CD4-positive, alpha-beta T cell treated with Interleukin-6 for 4 hours (primary cell): Measurements from ENCODE around the gene MRPL33.

Source experiments
- DNase-seq: peaks from one replicate; pipeline ENCODE4 v3.0.0-alpha.2; 2020; ENCODE audit warnings: mixed read lengths

Gene MRPL33

DNA sequence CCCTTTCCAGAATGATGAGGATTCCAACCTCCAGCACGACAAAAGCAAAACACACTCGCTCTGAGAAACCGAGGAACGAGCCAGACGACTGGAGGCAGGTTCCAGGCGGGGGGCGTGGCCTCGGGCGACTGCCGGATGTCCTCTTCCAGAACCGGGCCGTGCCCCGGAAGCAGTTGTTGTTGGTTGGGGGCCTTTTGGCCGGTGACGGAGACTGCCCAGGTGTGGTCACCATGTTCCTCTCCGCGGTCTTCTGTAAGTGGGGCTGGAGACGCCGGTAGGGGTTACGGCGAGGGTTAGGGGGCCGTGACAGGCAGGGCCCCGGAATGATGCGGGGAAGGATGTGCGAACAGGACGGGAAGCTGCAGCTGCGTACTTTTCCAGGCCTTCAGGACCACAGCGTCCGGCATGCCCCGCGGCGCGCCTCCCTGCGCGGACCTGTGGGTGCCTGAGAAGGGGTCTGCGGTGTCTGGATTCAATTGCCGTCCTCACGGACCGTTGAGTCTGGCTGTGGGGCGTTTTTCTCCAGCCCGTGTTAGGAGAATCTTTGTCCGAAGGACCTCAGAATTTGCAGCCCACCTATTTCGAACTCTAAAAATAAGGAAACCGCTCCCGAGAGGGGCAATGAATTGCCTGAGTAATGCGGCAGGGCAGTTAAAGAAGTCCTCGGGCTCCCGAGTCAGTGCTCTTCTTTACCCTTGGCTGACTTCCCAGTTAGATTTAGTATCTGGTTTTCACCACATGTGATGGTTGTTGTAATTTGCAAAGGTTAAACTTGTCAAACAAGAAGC is at the start of gene MRPL33:
MRPL33 (plus strand) TSS at position 172 of the 788 bp plus-strand sequence; CDS start at position 231, 59 bp downstream.
- DNase-seq, result peak; percentile 94

DNA sequence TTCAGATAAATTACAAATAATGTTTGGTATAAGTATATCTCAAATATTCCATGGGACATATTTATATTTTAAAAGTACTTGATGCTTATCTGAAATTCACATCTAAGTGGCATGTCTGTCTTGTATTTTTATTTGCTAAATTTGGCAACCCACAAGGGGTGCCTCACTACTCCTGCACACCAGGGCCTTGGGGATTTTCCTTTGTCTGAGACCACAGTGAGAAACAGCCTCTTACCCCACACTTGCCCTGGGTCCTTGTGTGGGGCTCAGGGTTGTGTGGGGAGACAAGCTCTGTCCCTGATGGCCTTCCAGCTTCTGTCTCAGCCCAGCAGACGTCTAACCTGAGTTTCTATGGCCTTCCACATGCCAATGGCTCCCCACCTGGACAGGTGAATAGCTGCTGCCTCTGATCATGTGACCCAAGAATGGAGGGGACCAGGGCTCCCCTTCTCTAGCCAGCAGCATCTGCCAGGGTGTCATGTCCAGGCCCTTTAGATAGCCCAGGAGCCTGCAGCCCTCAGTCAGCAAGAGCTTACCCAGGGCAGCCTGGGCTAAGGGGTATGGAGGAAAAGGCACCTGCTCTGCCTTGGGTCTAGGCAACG is 49.5 kb upstream of the MRPL33 start:
- no peak for DNase-seq

DNA sequence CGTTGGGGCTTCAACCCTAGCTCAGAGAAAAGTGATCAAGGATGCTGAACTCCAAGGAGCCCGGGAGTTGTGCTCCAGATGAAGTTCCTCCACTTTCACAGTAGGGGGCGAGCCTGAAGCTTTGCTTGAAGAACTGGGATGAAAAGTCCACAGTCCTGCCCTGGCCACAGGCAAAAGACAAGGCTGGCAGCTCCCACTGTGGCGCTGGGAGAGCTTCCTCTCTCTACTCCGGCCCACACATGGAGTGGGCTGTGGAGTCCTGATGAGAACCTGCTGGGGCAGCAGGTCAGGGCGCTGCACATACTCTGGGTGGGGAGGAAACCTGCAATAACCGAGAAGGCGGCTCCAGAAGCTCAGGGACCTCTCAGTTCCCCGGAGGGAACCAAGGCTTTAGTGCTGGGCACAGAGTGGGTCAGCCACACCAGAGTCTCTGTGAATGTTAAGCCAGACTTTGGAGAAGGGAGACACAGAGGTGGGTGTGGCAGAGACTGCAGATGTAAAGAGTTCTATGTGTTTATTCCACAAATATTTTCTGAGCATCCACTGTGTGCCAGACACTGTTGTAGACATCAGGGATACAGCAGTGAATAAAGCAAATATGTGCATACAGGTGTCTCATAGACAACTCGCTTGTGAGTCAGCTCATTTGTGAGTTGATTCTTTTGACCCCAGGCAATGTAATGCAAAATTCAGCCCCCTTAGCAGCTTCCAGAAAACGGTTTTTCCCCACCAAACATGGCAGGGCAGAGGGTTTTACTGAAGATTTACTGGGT is 48.0 kb upstream of the MRPL33 start:
- DNase-seq, result peak; percentile 43

DNA sequence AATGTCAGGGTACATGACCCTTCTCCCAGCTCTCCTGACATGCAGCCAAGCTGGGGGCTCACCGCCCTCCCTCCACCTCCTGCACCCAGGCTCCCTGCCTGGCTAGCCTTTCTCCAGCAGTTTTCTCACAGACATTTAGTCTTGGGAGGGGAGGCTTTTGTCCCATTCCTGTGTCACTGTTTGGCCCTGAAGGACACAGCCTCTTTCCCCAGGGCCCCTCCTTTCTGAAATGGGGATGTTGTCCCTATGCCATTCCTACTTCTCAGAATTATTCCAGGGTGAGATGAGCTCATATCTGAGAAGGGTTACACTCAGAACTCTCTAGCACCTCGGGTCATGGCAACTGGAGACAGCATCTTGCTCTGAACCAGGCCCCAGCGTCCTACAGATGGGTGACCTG is 47.3 kb upstream of the MRPL33 start:
- no peak for DNase-seq

DNA sequence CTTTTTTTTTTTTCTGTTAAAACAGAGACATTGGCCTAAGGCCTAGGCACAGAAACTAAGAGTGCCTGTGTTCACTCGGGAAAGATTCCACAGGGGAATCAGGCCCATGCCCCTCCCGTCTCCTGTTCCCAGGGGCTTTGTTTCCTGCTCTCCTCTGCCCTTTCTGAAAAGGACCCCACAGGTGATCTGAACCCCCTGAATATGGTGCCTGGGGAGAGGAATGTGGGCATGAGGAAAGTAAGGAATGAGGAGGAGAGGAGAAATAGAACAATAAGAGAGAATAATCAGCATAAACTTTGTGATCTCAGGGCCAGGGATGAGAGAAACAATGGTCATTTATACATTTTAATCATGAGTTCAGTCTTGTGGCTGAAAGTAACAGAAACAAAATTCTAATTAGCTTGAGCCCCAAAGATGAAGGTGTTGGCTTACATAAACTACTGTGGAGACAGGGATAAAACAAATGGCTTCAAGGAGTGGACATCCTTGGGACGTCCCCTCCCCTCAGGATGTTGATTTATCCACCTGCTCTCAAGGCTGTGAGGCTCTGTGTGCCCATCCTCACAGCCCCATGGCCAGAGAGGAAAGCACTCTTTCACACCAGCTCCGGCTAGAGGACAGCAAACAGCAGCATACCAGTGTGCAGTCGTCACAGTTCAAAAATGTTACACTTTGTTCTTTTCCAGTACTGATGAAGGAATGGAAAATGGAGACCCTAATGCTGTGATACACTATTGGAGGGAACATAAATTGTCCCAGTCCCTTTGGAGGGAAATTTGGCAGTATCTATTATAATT is 46.4 kb upstream of the MRPL33 start:
- no peak for DNase-seq

DNA sequence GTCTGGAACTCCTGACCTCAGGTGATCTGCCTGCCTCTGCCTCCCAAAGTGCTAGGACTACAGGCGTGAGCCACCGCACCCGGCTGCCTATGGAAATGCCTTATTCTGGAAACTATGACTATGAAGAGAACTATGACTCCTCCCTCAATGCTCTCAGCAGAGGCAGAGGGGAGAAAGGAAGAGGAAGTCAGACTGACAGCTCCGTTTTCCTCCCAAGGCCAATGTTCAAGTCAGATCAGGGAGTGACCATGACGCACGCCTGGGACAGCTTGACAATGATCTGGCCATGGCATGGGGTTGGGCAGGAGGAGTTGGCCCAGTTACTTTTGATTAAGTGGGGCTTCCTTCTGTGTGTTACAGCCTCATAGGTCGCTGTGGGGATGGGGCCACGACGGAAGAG is 44.3 kb upstream of the MRPL33 start:
- DNase-seq, result no peak

DNA sequence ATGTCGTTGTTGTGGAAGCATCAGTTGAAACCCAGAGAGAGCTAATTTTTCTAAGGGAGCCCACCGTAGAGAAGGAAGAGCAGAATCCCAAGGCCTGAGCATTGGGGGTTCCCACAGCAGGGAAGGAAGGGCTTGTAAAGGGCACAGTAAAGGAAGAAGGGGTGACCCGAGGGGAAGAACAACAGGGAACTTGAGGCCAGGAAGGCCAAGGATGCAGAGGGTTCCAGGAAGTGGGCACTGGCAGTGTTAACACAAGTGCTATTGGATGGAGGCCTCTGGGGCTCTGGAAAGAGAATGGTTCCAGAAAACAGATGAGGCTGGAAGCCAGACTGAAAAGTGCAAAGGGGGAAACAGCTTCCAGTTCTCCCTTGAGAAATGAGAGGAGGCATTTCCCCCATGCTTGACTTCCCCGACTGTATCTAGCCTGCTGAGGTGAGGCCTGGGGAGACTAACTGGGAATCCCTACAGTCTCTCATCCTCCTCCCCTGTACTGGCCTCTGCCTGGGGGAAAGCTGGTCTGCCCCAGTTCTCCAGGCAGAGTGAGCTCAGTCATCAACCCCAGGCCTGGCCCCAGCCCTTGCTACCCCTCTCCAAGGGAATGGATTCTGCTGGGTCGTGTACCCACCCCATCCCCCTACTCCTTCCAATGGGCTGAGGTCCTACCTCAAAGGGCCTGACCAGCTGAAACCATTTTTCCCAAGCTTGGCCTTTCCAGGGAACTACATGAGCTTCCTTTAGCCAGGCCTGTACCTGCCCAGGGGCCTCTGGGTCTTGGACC is 43.2 kb upstream of the MRPL33 start:
- no peak for DNase-seq

DNA sequence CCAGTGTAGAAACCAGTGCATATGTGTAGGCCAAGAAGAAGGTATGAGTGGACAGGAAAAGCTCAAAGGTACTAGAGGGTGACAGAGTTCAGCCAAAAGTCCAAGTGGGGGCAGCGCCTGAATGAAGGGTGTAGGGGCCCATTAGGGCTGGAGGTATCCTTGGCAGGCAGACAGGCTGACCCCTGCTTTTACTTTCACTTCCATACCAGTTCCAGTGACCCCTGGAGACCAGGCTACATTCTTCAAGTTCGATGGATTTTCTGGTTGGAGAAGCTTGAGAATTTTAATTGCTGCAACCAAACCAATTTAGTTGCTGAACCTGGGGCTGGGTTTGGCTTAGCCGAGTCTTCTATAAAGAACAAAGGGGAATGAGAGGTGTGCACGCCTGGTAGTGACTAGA is 42.3 kb upstream of the MRPL33 start:
- no peak for DNase-seq

DNA sequence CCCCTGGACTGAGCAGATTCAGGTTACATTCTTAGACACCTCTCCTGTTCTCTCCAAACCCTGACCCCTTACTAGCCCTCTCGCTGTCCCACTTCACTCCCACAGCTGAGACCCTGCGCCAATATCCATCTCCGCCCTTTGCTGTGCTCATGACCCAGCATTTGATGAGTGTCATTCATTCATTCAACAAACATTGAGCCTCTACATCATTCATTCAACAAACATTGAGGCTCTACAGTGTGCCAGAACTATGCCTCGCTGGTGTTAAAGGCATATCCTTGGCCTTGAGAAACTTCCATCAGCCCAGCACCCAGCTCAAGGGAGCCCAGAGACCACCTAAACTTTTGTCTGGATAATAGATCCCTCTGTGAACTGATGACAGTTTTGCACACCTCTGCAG is 41.9 kb upstream of the MRPL33 start:
- no peak for DNase-seq

DNA sequence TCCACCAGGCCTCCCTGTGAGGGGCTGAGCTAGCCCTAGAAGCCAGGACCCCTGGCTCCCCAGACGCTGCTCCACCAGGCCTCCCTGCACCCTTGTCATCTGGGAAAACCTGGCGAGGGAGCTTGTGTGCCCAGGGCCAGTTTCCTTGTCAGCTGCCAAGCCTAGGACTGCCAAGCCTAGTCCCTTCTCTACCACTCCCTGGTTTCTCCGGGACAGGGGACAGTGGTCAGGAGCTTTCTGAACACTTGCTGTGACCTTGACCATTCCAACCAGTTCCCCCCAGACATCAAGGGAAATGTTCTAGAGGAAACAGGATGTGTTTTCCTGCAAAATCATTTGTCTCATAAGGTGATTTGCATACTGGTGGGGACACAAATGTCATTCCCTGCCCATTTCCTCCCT is 41.3 kb upstream of the MRPL33 start:
- DNase-seq, result no peak

DNA sequence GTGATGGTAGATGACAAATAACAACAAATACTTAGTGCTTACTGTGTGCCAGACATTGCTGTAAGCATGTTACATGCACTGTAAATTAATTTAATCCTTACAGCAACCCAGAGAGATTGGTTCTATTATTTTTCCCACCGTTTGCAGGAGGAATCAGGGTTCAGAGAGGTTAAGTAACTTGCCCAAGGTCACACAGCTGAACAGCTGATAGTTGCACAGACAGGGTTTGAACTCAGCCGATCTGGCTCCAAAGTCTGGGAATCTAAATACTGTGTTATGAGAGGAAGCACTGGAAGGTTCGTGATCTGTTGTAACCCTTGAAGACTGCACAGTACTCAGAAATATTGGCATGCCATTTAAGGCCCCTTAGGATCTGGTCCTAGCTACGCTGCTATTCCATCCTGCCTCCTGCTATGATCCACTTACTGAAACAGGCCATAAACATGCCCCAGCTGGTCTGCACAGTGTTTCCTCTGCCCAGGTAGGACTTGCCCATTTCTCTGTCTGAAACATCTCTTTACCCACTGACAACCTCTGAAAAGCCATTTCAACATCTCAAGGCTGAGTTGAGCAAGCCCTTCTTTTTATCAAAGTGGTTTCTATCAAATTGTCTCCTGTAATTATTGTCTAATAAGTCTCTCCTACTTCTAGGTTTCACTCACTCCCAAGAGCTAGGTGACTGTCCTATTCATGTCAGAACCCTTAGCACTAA is 40.4 kb upstream of the MRPL33 start:
- DNase-seq, result no peak

DNA sequence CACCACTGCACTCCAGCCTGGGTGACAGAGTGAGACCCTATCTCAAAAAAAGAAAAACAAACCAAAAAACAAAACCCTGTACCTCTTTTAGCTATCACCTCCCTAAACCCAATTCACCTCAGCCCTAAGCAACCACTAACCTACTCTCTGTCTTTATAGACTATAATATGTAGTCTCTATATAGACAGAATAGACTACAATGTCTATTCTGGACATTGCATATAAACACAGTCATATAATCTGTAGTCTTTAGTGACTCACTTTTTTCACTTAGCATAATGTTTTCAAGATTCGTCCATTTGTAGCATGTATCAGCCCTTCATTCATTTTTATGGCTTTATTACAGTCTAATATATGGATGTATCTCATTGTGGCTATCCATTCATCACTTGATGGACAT is 37.2 kb upstream of the MRPL33 start:
- no peak for DNase-seq

DNA sequence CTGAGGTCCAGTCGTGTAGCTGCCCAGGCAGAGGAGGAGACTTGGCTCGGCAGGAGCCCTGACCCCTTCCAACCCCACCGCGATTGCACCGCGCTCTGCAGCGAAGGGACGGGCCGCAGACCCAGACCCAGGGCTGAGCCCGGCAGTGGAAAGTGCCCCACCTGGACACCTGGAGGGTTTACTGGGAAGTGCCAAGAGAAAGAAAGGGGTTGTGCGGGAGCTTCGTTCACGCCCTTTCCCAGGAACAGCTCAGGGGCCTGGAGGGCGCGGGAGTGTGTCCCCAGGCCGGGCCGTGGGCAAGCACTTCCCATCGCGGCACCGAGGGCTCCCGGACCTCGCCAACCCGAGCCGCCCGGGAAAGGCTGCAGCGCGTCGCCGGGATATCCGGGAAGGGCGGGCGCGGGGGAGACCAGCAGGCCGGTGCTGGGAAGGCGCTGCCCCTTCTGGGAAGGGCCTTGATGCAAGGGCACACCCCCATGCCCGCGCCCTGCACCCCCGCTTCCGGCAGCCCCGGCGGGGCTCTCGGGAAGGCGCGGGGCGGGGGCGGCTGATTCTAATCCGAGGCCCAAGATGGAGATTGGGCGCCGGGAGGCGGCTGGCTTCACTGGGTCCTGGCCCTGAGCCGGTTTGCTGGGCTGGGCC is 36.1 kb upstream of the MRPL33 start:
- peak; percentile 75 for DNase-seq

DNA sequence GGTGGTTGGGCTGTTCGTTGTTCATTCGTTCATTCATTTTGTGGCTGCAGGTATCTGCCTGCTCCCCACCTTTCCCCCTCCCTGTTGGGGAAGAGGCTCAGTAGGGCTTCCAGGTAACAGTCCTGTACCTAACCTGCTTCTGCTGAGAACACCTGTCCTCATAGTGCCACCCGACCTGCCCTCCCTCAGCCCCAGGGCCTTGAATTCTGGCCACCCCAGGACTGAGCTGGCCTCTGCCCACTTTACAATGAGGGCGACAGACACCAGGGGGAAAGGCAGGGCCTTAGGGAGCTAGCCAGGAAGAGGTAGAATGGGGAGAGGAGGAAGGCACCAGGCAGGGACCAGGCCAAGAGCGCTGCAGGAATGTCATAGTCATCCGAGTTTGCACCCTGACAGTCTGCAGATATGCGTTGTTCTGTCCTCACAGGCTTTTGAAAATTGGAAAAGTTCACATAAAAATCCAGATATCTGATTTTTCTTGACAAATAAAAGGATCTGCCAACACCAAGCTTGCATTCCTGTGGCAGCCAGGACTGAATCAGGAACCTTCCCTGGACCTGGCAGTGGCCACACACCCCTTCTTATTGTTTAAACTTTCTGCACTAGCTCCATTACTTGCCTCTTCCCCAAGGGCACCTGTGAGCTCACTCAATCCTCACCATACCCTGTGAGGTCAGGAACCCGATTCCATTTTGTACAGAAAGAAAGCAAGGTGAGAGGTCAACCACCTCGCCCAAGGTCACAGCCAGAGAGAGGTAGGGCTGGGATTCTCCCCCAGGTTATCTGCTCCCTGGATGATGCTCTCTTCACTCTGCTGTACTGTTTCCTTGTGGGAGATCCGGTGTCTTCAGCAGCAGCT is 35.3 kb upstream of the MRPL33 start:
- DNase-seq, result no peak

DNA sequence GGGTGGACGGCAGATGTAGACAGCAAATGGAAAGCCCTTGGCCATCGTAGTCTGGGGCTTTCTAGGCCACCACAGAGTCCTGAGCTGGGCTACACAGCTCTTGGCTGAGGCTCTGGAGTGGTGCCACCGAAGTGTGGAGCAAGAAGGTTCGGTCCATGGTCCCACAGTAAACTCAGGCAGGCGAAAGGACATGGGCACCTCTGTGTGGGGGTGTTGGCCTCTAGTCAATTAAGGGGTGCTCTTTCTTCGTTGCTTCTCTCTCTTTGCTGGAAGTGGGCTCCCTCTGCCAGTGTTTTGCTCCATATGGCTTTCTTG is 34.7 kb upstream of the MRPL33 start:
- DNase-seq, result no peak

DNA sequence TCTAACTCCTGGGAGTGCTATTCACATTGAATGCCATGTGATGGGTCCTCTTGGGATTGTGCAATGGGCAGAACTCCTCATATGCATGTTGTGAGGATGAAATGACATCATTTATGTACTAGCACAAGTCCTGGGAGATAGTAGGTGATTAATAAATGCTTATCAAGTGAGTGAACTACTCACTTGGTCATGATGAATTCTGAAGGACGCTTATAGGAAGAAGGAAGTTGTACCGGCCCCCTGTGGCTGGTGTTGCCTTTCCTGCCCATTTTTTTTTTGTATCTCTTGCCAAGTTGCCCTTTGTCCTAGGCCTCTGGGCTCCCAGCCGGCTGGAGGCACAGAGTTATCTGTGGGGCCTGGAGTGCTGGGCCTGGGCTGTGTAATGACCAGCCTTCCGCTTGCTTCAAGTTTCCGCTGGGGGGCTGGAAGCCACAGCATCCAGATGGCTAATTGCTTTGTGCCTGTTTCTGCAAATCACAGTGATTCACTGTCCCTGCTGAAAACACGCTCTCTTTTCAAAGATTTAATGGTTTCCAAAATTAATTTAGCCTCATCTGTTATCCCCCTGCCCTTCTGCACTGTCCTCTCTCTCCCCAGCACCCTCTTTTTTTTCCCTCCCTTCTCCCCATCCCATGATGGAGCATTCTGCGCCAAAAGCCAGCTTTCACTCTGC is 33.7 kb upstream of the MRPL33 start:
- DNase-seq, result no peak

DNA sequence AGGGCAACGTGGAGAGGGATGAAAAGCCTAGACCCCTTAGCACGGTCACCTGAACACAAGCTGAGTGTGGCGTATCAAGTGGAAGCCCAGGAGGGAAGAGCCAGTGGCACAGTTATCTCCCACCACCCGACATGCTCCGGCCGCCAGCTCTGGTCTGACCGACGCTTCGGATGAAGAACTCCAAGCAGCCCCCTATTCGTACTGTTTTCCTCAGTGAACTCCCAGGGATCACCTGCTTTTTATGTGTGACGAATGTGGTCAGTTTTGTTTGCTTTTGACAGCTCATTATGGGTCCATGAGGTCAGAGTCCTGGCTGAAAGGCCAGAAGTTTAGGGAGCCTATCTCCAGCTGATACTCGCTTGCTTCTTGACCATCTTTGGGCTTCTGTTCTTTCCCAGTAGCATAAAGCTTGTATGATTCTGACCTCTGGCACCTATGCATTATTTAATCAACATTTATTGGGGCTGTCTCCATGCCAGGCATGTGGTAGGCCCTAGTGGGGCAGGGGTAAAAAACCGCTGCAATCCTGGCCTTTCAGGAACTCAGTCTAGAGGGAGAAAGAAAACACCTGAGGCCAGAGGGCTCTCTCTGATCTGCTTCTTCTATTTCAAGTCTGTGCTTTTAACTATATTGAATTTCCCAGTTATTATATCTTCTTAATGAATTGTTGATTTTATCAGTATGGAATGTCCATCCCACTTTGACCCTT is 33.0 kb upstream of the MRPL33 start:
- DNase-seq, result no peak

DNA sequence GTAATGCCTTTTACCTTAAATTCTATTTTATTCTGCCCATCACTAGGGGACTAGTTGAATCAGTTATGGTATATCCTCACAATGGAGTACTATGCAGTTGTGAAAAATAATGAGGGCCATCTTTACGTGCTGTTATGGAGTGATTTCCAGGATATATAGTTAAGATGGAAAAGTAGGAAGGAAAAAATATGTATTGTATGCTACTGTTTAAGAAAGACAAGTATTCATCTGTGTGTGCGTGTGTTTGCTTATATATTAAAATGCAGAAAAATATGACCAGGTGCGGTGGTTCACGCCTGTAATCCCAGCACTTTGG is 32.5 kb upstream of the MRPL33 start:
- no peak for DNase-seq

DNA sequence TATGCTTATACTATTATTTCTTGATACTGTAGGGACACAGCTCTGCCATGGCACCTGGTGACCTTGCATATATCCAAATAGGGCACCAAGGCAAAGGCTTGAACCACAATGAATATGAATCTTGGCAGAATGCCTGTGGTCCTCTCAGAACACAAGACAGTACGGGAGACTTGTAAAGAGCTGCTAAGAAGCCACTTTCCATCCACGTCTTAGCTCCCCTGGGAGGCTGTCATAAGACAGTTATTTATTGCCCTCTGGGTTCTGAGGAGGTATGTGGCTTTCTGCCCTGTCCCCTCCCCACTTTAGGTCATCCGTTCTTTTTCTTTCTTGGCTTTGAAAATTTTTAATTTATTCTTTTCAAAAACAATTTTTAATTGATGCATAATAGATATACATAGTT is 29.8 kb upstream of the MRPL33 start:
- no peak for DNase-seq
